Measurements from ENCODE around the gene GPD1.
"Not testable (repeated sequence)": the region's sequence is repeated elsewhere in the genome, so short reads cannot be mapped to it uniquely, and the experiment has no call there.

GPD1 gene

DNA sequence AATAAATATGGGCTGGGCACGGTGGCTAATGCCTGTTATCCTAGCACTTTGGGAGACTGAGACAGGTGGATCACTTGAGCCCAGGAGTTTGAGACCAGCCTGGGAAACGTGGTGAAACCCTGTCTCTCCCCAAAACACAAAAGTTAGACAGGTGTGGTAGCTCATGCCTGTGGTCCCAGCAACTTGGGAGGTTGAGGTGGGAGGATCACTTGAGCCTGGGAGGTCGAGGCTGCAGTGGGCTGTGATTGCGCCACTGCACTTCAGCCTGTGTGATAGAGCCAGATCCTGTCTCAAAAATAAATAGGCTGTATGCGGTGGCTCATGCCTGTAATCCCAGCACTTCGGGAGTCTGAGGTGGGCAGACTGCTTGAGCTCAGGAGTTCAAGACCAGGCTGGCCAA, 44.2 kb downstream of the GPD1 start:
- not testable (repeated sequence) for H3K27me3 ChIP-seq (ENCODE audit: control insufficient read depth, insufficient read depth, low read length); H3K36me3 ChIP-seq (ENCODE audit: control insufficient read depth, low read depth, low read length); H3K4me3 ChIP-seq (ENCODE audit: low read length); H3K9me3 ChIP-seq (ENCODE audit: control insufficient read depth, low read depth, low read length); H3K4me1 ChIP-seq (ENCODE audit: control insufficient read depth, low read depth, low read length); H3K9ac ChIP-seq (ENCODE audit: low read length); H3K27ac ChIP-seq (ENCODE audit: low read length)

DNA sequence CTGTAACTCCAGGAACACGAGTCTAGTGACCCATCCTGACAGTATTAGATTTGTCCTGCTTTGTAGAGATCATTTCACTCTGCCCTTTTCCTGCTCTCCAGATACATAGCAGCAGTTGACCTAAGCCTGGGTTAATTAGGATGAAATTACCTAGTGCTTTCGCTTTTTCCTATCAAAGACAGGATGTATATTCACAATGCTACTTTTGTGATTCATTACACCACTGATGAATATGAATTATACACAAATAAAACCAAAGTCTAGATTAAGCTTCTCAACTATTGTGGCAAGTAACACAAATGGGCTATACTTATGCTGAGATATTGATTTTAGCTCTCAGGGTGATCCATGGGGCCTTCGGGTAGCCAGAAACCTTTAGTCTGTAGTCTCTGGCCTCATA, 45.5 kb downstream of the GPD1 start:
- Histone ChIP-seq H3K36me3 (ENCODE audit: control insufficient read depth, low read depth, low read length) (peaks cover 2% of the 10 kb centered on the region), H3K4me1 (ENCODE audit: control insufficient read depth, low read depth, low read length) (peaks cover 2% of the 10 kb centered on the region), H3K9ac (ENCODE audit: low read length) (no peak overlapping the region), H3K27me3 (ENCODE audit: control insufficient read depth, insufficient read depth, low read length) (no peaks in the 10 kb centered on the region), H3K27ac (ENCODE audit: low read length) (no peak overlapping the region), H3K4me3 (ENCODE audit: low read length) (no peak overlapping the region), H3K9me3 (ENCODE audit: control insufficient read depth, low read depth, low read length) (no peaks in the 10 kb centered on the region)

DNA sequence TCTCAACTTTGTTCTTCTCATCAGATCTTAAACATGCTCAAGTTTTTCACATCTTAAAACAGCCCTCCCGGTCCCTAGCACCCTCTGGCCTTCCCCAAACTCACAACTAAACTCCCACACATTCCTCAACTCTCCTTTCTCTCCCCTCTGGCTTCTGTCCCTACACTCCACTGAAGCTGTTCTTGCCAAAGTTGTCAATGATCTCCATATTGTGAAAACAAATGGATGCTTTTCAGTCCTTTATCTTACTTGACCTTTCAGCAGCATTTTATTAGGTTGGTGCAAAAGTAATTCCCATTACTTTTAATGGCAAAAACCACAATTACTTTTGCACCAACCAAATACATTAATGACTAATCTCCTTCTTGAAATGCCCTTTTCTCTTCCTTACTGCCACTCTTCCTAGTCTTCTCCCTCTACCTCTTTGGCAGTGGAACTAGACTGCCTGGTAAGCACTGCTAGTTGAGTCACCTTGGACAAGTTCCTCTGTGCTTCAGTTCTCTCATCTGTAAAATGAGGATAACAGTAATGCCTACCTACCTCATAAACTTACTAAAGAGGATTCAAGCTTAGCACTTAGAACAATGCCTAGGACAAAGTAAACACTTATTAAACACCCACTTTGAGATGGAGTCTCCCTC, 47.4 kb downstream of the GPD1 start:
- Histone ChIP-seq H3K36me3 (ENCODE audit: control insufficient read depth, low read depth, low read length) (no peaks in the 10 kb centered on the region), H3K27ac (ENCODE audit: low read length) (no peak overlapping the region), H3K9me3 (ENCODE audit: control insufficient read depth, low read depth, low read length) (no peaks in the 10 kb centered on the region), H3K4me1 (ENCODE audit: control insufficient read depth, low read depth, low read length) (no peaks in the 10 kb centered on the region), H3K9ac (ENCODE audit: low read length) (no peak overlapping the region), H3K27me3 (ENCODE audit: control insufficient read depth, insufficient read depth, low read length) (no peaks in the 10 kb centered on the region), H3K4me3 (ENCODE audit: low read length) (no peak overlapping the region)

DNA sequence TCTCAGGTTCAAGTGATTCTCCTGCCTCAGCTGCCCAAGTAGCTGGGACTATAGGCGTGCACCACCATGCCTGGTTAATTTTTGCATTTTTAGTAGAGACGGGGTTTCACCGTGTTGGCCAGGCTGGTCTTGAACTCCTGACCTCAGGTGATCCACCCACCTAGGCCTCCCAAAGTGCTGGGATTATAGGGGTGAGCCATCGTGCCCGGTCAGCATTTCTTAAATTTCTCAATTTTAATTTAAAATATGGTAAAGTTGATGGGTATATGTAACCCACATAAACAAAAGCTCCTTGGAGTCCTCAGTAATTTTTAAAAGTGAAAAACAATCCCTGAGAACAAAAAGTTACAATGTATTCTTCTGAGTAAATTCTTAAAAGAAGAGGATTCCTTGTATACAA, 51.1 kb downstream of the GPD1 start:
- H3K9ac ChIP-seq (ENCODE audit: low read length); H3K27me3 ChIP-seq (ENCODE audit: control insufficient read depth, insufficient read depth, low read length); H3K4me3 ChIP-seq (ENCODE audit: low read length); H3K36me3 ChIP-seq (ENCODE audit: control insufficient read depth, low read depth, low read length); H3K9me3 ChIP-seq (ENCODE audit: control insufficient read depth, low read depth, low read length); H3K4me1 ChIP-seq (ENCODE audit: control insufficient read depth, low read depth, low read length); H3K27ac ChIP-seq (ENCODE audit: low read length): not testable (repeated sequence)

DNA sequence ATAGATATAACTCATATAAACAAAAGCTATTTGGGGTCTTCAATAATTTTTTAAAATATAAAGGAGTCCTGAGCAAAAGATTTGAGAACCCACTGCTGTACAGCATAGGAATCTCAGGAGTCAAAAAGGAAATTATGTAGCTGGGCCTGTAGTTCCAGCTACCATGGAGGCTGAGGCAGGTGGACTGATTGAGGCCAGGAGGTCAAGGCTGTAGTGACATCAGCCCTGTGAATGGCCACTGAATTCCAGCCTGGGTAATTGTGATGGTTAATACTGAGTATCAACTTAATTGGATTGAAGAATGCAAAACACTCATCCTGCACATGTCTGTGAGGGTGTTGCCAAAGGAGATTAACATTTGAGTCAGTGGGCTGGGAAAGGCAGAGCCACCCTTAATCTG, 52.8 kb downstream of the GPD1 start:
- Histone ChIP-seq H3K4me3 (ENCODE audit: low read length) (no peak overlapping the region), H3K27me3 (ENCODE audit: control insufficient read depth, insufficient read depth, low read length) (no peaks in the 10 kb centered on the region), H3K9ac (ENCODE audit: low read length) (no peak overlapping the region), H3K4me1 (ENCODE audit: control insufficient read depth, low read depth, low read length) (no peaks in the 10 kb centered on the region), H3K36me3 (ENCODE audit: control insufficient read depth, low read depth, low read length) (no peaks in the 10 kb centered on the region), H3K27ac (ENCODE audit: low read length) (no peak overlapping the region), H3K9me3 (ENCODE audit: control insufficient read depth, low read depth, low read length) (no peaks in the 10 kb centered on the region)

DNA sequence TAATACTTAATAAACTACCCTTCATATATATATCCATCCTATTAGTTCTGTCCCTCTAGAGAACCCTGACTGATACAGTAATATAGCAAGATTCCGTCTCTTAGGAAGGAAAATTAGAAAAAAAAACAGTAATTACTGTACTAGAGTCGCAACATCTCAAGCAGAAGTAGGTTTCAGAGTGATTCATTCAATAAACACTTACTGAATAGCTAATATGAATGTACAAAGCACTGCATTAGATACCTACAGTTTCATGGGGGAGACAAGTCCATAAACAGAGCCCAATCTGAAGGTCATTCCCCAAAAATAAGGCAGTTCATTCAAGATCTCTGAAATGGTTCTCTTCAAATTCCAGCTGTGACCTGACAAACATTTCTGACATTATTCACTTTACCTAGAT, 53.5 kb downstream of the GPD1 start:
- Histone ChIP-seq H3K4me3 (ENCODE audit: low read length) (no peak overlapping the region), H3K36me3 (ENCODE audit: control insufficient read depth, low read depth, low read length) (no peaks in the 10 kb centered on the region), H3K4me1 (ENCODE audit: control insufficient read depth, low read depth, low read length) (no peaks in the 10 kb centered on the region), H3K9ac (ENCODE audit: low read length) (no peak overlapping the region), H3K9me3 (ENCODE audit: control insufficient read depth, low read depth, low read length) (no peaks in the 10 kb centered on the region), H3K27ac (ENCODE audit: low read length) (no peak overlapping the region), H3K27me3 (ENCODE audit: control insufficient read depth, insufficient read depth, low read length) (no peaks in the 10 kb centered on the region)

DNA sequence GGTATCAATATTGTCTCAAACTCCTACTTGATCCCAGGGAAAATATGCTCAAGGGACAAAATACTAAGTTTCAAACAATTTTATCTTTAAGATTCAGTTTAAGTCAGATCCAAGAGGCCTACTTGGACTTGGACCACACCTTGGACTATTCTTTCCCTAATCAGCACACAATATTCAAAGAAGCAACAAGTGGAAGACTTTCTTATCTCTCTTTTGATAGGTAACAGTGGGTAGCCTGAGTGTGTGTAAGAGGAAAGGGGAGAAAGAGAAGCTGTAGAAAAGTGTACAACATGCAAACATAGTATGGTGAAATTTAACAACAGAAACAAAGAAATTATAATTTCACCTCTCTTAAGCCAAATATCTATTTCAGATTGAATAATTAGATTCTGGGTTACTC, 56.8 kb downstream of the GPD1 start:
- Histone ChIP-seq H3K9ac (ENCODE audit: low read length) (no peak overlapping the region), H3K36me3 (ENCODE audit: control insufficient read depth, low read depth, low read length) (no peaks in the 10 kb centered on the region), H3K27ac (ENCODE audit: low read length) (no peak overlapping the region), H3K27me3 (ENCODE audit: control insufficient read depth, insufficient read depth, low read length) (no peaks in the 10 kb centered on the region), H3K9me3 (ENCODE audit: control insufficient read depth, low read depth, low read length) (no peaks in the 10 kb centered on the region), H3K4me1 (ENCODE audit: control insufficient read depth, low read depth, low read length) (peaks cover 3% of the 10 kb centered on the region), H3K4me3 (ENCODE audit: low read length) (no peak overlapping the region)

Data from iPS-18a (cell line).